ENCODE data around the gene ESF1. TPM values are rescaled to one million over a fixed set of nuclear protein-coding genes. Genes with fewer than 3 reads are reported as not detected.

The ESF1 gene
- total and polyA plus RNA-seq, 9 of the 15 experiments (the other 6 are each of a cell fraction or from before 2014, with no cell fraction given) = 7.0 to 30.4 (median 18.6) TPM

GRCh38 chr20:13819885-13820645 lies 35.3 kb upstream of the ESF1 start (continued):
- TF ChIP-seq CHD1 (IDR thresholded peaks at IDR 0.05; ENCODE audit: low read length) (no peak), ZNF316 (IDR thresholded peaks at IDR 0.05) (no peak), ZNF212 (CRISPR knock-in tag; IDR thresholded peaks at IDR 0.05) (no peak)

- Histone ChIP-seq H2AFZ (ENCODE audit: low read depth, low read length) (no peak overlapping the region), H3K27me3 (ENCODE audit: control insufficient read depth in 2 of 2, insufficient read depth in 2 of 2, low read length in 2 of 2) (no peaks in the 10 kb centered on the region), H4K20me1 (replicated peaks; ENCODE audit: control insufficient read depth, insufficient read depth, low read length) (no peaks in the 10 kb centered on the region), H3K9ac (ENCODE audit: insufficient read depth in 1 of 2, low read depth in 2 of 2, low read length in 2 of 2) (no peak overlapping the region), H3K4me2 (ENCODE audit: insufficient read depth, low read length) (no peak overlapping the region), H3K79me2 (ENCODE audit: control insufficient read depth, insufficient read depth, low read length) (no peaks in the 10 kb centered on the region), H3K27ac (ENCODE audit: extremely low read depth, low read depth, low read length) (no peak overlapping the region), H3K4me3 (no peak overlapping the region), H3K9me3 (replicated peaks; ENCODE audit: control insufficient read depth, insufficient read depth, low read depth, low read length) (no peaks in the 10 kb centered on the region), H3K4me1 (replicated peaks in 1 of 2; ENCODE audit: control insufficient read depth in 2 of 2, insufficient read depth in 2 of 2, low read length in 2 of 2) (no peaks in the 10 kb centered on the region; a peak in 1 of 5 replicates), H3K36me3 (ENCODE audit: control insufficient read depth, insufficient read depth, low read length) (peaks cover 59% of the 10 kb centered on the region; the same call in 2 of the 3 replicates), H3K9me1 (ENCODE audit: control insufficient read depth, insufficient read depth, low read length) (no peaks in the 10 kb centered on the region)
- no peak for DNase-seq (ENCODE audit: extremely low read depth in 1 of 4, low spot score in 3 of 4)
- no TSS peak for BruUV-seq (replicated peaks)
- POLR2A ChIA-PET = interaction anchor here (1.8 kb wide), 1 partner anchor 29 kb away, joined by 4 read pairs; no protein-coding TSS in a partner anchor
- in situ Hi-C loops (cut with MboI) (no loop called here), intact Hi-C loops (cut with micrococcal nuclease) (no loop called here)
- CTCF ChIA-PET (ENCODE audit: low intra/inter-chr PET ratio) = no interaction called here
- no peak for FAIRE-seq
- ATAC-seq = no peak
- TF ChIP-seq KLF6 (CRISPR knock-in tag; IDR thresholded peaks at IDR 0.05; ENCODE audit: borderline replicate concordance) = no peak
- no peak for TF ChIP-seq GTF3C2 (IDR thresholded peaks at IDR 0.05; ENCODE audit: borderline replicate concordance, extremely low read depth, insufficient read length)
- no peak for TF ChIP-seq CREB3L1 (IDR thresholded peaks at IDR 0.05; ENCODE audit: borderline replicate concordance, low read depth)
- TF ChIP-seq FOXO4 (CRISPR knock-in tag; IDR thresholded peaks at IDR 0.05) = no peak
- TF ChIP-seq RB1 (IDR thresholded peaks at IDR 0.05; ENCODE audit: low read depth) = no peak
- no peak for TF ChIP-seq GTF2E2 (tag; IDR thresholded peaks at IDR 0.05)
- TF ChIP-seq HNRNPL (IDR thresholded peaks at IDR 0.05; ENCODE audit: low read depth, low read length) = no peak
- TF ChIP-seq ZNF277 (CRISPR knock-in tag; IDR thresholded peaks at IDR 0.05; ENCODE audit: borderline replicate concordance) = no peak
- TF ChIP-seq SNRNP70 (optimal IDR thresholded peaks at IDR 0.05; ENCODE audit: low read depth, low read length) = no peak
- no peak for TF ChIP-seq TCF15 (CRISPR knock-in tag; IDR thresholded peaks at IDR 0.05)
These were observed 32.6 kb upstream of the ESF1 start for GRCh38 chr20:13817342-13817741.

All from K562 (cell line).